Measurements from ENCODE around the gene SLC30A9.

The SLC30A9 gene

DNA sequence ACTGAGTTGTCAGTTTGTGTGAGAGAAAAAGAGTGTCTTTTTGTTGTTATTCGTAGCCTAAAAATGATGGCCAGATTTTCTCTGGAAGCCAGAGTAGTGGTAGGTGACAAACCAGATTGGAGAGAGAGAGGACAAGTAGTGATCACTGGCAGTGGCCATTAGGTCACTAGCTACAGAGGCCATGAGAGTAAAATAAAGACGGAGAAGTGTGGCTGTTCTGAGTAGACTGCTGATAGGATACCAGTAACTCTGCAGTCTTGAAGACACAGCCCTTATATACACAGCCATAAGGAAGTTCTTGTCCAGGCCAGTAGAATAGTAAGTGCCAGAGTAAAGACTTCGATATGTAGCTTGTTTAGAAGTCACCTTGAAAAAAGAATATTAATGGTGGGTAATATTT, 7.7 kb downstream of the SLC30A9 start:
- TF ChIP-seq ZFX (IDR thresholded peaks at IDR 0.05) = no peak
- TF ChIP-seq, protein P1, sequence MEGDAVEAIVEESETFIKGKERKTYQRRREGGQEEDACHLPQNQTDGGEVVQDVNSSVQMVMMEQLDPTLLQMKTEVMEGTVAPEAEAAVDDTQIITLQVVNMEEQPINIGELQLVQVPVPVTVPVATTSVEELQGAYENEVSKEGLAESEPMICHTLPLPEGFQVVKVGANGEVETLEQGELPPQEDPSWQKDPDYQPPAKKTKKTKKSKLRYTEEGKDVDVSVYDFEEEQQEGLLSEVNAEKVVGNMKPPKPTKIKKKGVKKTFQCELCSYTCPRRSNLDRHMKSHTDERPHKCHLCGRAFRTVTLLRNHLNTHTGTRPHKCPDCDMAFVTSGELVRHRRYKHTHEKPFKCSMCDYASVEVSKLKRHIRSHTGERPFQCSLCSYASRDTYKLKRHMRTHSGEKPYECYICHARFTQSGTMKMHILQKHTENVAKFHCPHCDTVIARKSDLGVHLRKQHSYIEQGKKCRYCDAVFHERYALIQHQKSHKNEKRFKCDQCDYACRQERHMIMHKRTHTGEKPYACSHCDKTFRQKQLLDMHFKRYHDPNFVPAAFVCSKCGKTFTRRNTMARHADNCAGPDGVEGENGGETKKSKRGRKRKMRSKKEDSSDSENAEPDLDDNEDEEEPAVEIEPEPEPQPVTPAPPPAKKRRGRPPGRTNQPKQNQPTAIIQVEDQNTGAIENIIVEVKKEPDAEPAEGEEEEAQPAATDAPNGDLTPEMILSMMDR (conservative IDR thresholded peaks at IDR 0.05) = no peak
- no peak overlapping the region for H3K27ac ChIP-seq

DNA sequence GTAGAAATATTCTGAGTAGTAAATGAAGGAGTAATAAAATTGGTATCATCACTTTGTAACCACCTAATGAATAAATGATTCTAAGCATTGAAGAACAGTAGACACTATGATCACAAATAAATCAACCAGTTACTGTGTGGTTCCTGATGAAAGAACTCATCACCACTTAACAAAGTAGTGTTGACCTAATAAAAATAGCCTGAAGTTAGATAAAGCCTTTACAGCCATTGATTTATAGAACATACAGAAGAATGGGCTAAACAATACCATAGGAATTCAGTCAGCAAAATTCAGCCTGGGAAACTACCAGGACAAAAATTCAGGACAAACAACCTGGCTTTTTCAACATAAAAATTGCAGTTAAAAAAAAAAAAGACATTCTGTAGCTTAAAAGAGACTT, 9.0 kb downstream of the SLC30A9 start:
- TF ChIP-seq, protein P1 (conservative IDR thresholded peaks at IDR 0.05) = no peak
- TF ChIP-seq ZFX (IDR thresholded peaks at IDR 0.05) = no peak
- H3K27ac ChIP-seq = no peak overlapping the region

DNA sequence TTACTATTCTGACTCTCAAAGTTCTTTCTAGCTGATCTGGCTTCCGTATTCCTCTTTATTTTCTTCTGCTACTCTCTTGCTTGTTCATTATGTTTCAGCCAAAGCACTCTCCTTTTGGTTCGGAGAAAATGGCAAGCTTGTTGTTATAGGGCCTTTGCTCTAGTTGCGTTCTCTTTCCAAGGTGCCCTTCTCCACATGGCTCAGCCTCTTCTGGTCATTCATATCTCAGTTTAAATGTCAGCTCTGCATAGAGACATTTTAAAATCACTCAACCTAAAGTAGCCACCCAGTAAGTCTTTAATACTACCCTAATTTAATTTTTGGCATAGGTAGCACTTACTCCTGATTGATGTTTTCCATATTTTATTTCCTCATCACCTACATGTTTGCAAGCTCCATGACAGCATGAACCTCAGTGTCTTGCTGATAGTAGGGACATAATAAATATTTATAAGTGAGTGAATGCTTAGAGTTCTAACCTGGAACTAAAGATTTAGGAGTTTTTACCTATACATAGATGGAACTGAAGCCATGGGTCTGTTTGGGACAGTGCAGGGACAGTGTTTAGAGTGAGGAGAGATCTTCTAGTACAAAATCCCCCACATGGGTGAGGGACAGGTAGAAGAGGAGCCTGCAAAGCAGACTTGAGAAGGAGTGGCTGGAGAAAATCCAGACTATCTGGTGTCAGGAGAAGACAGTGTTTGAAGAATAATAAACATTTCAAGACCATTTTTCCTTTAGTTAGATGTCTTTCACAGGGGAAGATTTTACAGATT, 17.9 kb downstream of the SLC30A9 start:
- TF ChIP-seq, protein P1 (conservative IDR thresholded peaks at IDR 0.05) = no peak
- no peak for TF ChIP-seq ZFX (IDR thresholded peaks at IDR 0.05)
- H3K27ac ChIP-seq = no peak overlapping the region

DNA sequence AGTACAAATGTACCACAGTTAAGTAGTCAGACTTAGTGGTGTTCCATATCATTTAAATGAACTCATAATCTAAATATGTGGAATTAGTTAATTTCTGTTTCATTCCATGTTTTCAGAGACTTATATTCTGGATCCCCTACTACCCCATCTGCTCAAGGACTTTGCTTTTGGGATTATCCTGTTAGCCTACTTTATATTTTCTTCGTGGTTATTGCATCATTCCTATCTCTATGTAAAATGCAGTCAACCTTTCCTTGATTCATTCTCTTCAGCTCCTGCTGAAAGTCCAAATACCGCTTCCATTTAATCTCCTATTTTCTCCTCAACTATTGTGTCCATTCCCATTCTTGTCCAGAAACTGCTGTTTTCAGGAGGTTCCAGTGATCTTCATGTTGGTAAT, 25.1 kb downstream of the SLC30A9 start:
- TF ChIP-seq ZFX (IDR thresholded peaks at IDR 0.05) = no peak
- TF ChIP-seq, protein P1 (conservative IDR thresholded peaks at IDR 0.05) = no peak
- H3K27ac ChIP-seq = no peak overlapping the region

DNA sequence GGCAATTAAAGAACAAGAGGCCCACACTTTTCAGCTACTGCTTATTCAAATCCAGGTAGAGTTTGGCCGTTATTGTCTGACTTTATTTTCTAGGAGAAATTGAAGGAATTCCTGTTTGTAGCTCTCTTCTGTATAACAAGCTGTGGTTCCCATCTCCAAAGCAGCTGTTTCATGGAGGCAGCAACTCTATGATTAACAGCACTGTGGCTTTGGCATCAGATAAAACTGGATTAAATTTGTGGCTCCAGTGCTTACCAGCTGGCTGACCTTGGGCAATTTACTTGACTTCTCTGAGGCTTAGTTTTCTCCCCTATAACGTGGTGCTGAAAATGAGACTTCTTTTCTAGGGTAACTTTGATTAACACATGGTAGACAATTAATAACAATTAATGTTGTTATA, 28.1 kb downstream of the SLC30A9 start:
- no peak for TF ChIP-seq ZFX (IDR thresholded peaks at IDR 0.05)
- TF ChIP-seq, protein P1 (conservative IDR thresholded peaks at IDR 0.05) = no peak

DNA sequence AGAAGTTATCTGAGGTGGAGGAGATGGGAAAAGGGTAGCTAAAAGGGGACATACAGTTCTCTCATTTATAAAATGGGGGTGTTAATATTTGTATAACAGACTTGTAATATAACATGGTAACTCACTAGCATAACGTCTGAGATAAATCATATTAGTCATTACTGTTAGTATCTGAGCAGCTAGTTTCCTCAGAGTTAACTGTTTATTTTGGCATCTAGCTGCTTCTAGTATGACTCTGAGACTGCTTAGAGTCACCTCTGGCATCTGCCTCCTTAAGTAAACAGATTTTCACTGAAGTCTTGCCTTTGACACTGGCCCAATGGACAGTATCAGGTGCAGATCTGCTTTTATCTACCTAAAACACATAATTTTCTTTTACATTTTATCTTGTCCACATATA, 58.1 kb downstream of the SLC30A9 start:
- H3K27ac ChIP-seq = no peak overlapping the region
- no peak for TF ChIP-seq ZFX (IDR thresholded peaks at IDR 0.05)
- TF ChIP-seq, protein P1 (conservative IDR thresholded peaks at IDR 0.05) = no peak

More for the DNA sequence above, 28.1 kb downstream of the SLC30A9 start:
- H3K27ac ChIP-seq = no peak overlapping the region

DNA sequence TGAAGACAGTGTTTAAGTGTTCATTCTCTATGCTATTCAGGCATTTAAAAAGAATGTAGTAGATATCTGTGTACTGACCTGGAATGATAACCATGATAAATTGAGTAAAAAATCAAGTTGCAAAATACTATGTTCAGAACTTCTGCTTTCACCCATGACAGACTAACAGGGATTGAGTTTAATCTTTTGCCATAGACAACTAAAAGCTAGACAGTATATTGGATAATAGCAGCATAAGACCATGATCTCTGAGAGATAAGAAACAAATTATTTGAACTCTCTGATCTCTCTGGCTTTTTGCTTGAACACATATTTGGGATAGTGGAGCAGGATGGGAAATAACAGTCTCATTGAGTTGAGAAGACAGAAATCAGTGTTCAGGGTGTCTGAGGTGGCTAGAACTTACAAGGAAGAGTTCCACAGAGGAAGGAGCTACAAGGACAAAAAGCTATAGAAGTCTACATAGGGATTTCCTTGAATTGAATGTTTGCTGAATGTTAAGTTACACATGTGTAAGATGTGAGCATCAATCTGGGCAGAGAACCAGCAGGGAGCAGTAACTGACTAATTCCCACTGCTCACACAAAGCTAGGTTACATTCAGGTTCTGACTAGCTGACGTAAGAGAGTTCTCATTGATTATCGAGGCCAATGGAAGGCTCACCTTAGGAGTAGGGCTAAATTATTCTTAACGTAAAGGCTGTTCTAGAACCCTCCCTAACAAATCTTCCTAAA, 60.4 kb downstream of the SLC30A9 start:
- TF ChIP-seq ZFX (IDR thresholded peaks at IDR 0.05) = no peak
- TF ChIP-seq, protein P1 (conservative IDR thresholded peaks at IDR 0.05) = no peak
- no peak overlapping the region for H3K27ac ChIP-seq

All from C4-2B (cell line).